IPS-18c (cell line): ENCODE results near the gene GCG.

ENCODE experiments used
- H3K4me3 ChIP-seq: 2 replicates; pipeline ENCODE4 v1.7.0; 2013; ENCODE audit warnings: low read depth, mild to moderate bottlenecking, low read length, moderate library complexity; ENCODE audit not compliant: insufficient read depth
- H3K9me3 ChIP-seq: one replicate; pipeline ENCODE4 v1.6.1; 2013; ENCODE audit warnings: mild to moderate bottlenecking, low read length, moderate library complexity; ENCODE audit not compliant: control insufficient read depth, insufficient read depth

GCG gene

GRCh38 chr2:162159446-162159845 lies 7.4 kb upstream of the GCG start:
- Histone ChIP-seq H3K9me3 (no peaks in the 10 kb centered on the region), H3K4me3 (no peak overlapping the region)

GRCh38 chr2:162156149-162156548 lies 4.1 kb upstream of the GCG start:
- H3K9me3 ChIP-seq = no peaks in the 10 kb centered on the region
- no peak overlapping the region for H3K4me3 ChIP-seq

DNA sequence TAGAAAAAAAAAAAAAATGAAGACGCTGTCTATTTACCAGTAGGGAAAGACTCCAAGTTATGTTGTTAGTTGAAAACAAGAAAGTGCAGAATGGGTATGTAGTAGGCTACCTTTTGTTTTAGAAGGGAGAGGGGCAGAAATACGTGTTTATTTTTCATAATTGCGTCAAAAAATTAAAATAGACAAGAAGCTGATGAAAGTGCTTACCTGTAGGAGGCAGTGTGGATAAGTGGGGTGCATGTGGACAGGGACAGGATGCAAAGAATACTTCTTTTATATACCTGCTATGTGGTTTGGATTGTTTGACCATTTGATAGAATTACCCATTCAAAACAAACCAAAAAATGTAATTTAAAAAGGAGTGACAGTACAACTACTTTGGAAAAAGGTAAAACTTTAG lies 3.0 kb upstream of the GCG start:
- Histone ChIP-seq H3K4me3 (no peak overlapping the region), H3K9me3 (no peaks in the 10 kb centered on the region)

GRCh38 chr2:162153608-162154224 lies 1.7 kb upstream of the GCG start:
- no peak overlapping the region for H3K4me3 ChIP-seq

DNA sequence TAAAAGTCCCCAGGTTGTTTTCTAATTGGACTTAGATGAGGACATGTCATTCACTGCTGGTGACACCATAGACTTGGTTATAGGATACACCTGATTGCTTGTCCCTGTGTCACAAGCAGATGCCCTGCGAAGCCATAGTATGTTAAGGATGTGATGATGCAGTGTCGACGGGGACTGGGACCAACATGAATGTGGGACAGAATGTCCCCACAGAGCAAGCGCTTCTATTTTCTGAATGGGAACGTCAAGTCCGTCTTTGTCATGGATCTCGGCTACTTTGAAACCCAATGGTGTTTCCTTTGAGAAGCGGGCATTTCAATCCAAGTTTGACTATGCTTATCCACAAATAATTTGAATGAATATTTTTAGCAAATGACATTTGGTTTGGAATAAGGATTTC lies 2.1 kb downstream of the GCG start:
- Histone ChIP-seq H3K9me3 (no peaks in the 10 kb centered on the region), H3K4me3 (no peak overlapping the region)

More at GRCh38 chr2:162153608-162154224, 1.7 kb upstream of the GCG start:
- no peaks in the 10 kb centered on the region for H3K9me3 ChIP-seq

DNA sequence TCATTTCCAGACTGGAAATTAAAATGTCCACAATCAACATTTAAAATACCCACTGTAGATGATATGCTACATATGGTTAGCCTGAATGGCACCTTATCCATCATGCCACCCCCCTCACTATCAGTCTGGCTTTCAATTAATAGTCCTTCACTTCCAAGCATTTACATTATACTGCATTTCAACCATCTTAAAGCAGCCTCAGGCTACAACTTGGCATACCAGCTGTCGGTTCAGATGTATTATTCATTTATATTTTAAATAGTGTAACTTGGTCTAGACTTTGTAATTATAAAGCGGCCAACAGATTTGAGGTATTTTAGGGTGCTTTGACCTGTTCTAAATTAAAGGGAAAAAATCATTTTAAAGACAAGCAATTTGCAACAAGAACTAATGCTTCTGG lies 2.6 kb downstream of the GCG start:
- no peak overlapping the region for H3K4me3 ChIP-seq

GRCh38 chr2:162148956-162149355 lies 3.1 kb downstream of the GCG start:
- H3K9me3 ChIP-seq = no peaks in the 10 kb centered on the region
- no peak overlapping the region for H3K4me3 ChIP-seq

More for the DNA sequence above, 2.6 kb downstream of the GCG start:
- no peaks in the 10 kb centered on the region for H3K9me3 ChIP-seq

DNA sequence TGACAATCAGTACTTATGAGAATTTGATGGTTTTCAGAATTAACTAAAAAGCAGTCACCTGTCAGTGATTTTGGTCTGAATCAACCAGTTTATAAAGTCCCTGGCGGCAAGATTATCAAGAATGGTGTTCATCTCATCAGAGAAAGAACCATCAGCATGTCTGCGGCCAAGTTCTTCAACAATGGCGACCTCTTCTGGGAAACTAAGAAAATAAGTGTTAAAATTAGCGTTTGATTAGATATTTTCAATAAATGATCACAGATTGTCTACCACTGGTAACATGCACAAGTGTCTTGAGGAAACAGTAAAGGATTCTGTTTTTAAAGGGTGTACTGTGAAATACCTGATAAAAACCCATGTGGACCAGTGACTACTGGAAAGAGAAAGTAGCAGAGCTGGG lies 8.1 kb downstream of the GCG start:
- Histone ChIP-seq H3K9me3 (no peaks in the 10 kb centered on the region), H3K4me3 (no peak overlapping the region)

DNA sequence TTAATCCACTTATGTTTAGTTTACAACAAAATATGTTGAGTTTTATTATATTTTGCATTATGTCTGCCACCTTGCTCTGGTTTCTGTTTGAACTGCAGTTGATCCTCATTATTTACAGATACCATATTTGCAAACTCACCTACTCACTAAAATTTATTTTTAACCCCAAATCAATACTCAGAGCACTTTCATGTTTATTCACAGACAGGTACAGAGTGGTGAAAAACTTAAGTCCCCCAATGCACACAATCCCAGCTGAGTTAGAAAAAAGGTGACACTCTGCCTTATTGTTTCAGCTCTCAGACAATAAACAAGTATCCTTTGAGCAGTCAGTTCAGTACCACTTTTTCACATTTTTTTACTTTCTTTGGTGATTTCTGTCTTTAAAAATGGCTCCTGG lies 13.7 kb downstream of the GCG start:
- Histone ChIP-seq H3K9me3 (no peaks in the 10 kb centered on the region), H3K4me3 (no peak overlapping the region)

GRCh38 chr2:162127422-162127821 lies 24.6 kb downstream of the GCG start:
- Histone ChIP-seq H3K4me3 (no peak overlapping the region), H3K9me3 (no peaks in the 10 kb centered on the region)

- Histone ChIP-seq H3K4me3 (no peak overlapping the region), H3K9me3 (no peaks in the 10 kb centered on the region)
These were observed 25.5 kb downstream of the GCG start for GRCh38 chr2:162126527-162126926.

GRCh38 chr2:162126111-162126519 lies 25.9 kb downstream of the GCG start:
- H3K9me3 ChIP-seq = no peaks in the 10 kb centered on the region
- H3K4me3 ChIP-seq = no peak overlapping the region

- Histone ChIP-seq H3K4me3 (no peak overlapping the region), H3K9me3 (no peaks in the 10 kb centered on the region)
These were observed 26.9 kb downstream of the GCG start for GRCh38 chr2:162125138-162125537.

DNA sequence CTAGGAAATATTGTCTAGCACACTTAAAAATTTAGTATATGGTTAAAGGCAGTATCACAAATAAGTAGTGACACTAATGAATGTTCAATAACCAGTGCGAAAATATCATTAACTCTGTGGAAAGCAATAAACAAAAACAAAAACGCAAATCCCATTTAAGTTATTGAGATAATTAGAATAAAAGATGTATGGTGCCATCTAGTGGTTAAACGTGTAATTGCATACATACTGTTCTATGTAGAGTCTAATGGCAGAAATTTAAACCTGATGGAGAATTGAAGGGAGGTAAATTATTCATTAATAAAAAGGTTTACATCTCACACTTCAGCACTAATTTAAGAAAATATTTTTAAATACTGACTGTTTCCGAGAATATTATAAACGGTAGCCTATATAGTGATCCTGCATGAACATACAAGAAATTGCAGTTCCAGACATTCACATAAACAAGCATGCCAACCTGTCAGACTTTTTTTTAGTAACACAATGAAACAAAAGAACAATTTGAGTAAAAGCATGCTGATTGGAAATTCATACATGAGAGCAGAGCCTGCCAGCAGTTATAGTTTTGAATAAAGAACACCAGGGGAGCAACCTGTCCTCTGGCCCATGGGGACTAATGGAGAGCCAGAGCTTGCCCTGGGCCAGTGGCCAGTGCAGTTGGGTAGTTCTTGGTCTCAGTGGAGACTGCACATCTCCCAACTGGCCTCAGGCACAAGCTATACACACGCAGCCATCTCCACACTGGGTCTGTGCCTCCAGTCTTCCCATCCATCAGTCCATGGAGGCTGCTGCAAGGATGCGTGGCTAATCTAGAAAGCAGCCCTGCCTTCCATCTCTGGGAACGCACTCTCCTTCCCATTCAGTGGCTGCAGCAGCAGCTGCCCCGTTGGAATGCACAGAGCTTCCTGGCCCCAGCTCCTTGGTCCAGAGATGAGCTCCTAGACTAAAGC lies 28.0 kb downstream of the GCG start:
- no peaks in the 10 kb centered on the region for H3K9me3 ChIP-seq
- no peak overlapping the region for H3K4me3 ChIP-seq

DNA sequence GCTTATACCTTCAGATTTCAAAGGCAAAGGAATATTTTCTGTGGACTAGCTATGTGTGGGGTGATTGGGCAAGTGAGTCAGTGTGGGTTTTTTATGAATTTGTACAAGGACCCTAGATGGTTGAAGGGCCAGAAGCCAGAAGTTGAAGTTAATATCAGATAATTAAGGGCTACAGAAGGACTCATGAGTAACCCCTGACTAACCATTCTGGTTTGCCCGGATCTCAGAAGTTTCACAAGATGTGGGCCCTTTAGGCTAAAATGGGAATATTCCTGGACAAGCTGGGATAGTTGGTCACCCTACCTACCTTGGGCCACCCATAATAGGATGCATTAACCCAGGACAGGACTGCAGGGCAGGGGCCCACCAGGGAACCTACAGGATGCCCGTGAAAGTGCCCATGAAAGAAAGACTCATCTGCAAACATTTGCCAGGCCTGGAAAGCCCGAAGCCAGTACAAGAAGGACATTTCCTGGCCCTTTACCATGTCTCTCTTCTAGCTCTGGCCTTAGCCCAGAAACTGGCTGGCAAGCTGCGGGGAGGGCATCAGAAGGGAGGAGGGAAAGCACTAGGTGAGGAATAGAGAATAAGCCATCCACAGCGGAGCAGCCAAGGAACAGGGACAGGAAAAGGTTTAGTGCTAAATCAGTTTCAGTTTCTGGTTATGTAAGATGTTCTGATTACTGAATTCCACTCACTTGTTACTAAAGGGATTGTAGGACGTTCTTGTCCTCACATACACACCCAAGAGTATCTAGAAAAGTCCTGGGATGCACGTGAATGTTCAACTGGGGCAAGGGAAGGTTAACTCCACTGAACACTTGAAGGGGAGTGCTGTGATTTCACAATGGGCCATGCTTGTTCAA lies 33.6 kb downstream of the GCG start:
- no peak overlapping the region for H3K4me3 ChIP-seq
- no peaks in the 10 kb centered on the region for H3K9me3 ChIP-seq

- Histone ChIP-seq H3K4me3 (no peak overlapping the region), H3K9me3 (no peaks in the 10 kb centered on the region)
These were observed 35.7 kb downstream of the GCG start for GRCh38 chr2:162116352-162116751.

- Histone ChIP-seq H3K9me3 (no peaks in the 10 kb centered on the region), H3K4me3 (no peak overlapping the region)
These were observed 37.0 kb downstream of the GCG start for GRCh38 chr2:162115076-162115475.
